Measurements from ENCODE around the gene SGK2.

Gene SGK2

DNA sequence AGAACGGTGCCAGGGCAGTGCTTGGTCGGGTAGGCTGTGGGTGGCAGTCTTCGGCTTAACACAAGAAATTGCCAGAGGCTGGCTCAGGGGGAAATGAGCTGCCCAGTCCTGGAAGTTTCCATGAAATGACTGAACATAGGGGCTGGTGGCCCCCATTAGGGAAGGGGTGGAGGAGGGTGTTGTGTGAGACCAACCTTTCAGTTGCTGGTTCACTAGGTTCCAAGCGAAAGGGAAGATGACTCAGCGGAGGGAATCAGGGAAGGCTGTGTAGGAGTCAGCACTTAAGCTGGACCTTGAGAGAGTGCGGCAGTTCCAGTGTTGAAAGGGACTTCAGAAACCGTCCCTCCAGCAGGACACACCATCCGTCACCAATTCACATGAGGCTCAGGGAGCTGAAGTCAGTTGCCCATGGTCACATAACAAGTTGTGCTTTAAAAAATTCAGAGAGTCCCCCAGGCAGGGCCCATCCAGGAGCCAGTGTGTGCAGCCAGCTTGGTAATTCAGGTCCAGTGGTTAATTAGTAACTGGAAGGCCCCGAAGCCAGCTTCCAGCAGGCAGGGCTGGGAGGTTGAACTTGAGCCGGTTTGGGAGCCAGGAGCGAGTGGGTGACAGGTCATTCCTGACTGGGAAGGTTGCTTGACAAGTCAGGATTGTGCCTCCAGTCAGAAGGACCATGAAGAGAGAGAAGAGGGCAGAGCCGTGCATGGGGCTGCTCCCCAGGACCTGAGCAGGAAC lies at the start of gene SGK2:
Gene SGK2, plus strand, starts transcription at position 616 of the 735 bp plus-strand sequence. CDS start 7,469 bp downstream, outside the sequence.
- FAIRE-seq, result no peak
- DNase-seq (ENCODE audit: insufficient read length, low spot score), result no peak

DNA sequence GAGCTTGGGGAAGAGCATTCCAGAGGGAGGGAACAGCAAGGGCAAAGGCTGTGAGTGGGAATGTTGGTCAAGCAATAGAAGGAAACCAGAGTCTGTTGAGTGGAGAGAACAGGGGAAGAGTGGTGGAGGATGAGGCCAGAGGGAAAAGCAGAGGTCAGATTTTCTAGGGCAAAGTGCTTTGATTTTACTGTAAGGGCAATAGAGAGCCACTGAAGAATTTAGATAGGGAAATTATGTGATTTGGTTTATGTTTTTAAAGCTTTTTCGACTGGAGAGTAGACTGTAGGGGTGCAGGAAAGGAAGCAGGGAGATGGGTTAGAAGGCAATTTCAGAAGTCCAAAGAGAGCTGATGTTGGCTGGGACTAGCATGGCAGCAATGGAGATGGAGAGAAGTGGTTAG lies 46.9 kb upstream of the SGK2 start:
- no peak for DNase-seq (ENCODE audit: insufficient read length, low spot score)
- no peak for FAIRE-seq

DNA sequence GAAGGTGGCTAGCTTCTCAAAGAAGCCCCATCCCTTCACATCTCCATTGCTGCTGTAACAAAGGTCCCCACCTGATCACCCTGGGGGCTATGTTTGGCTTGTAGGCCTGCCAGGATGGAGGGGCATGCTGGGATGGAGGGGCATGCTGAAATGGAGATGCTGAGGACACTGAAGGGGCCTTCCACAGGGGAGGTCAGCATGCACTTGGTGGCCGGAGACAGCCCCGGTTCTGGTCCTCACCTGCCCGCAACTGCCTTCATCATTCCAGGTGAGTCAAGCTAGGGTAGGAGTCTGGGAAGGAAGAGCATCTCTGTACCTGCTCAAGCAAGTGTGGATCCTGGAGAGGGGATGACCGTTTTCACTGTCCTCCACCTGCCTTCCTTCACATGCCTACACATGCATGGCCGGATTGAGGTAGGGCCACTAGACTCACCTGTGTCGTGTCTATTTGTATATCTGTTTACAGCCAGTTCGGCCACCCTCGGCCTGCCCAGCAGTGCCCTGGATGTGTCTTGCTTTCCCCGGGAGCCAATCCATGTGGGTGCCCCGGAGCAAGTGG lies 45.4 kb upstream of the SGK2 start:
- FAIRE-seq (no peak), DNase-seq (ENCODE audit: insufficient read length, low spot score) (no peak)

DNA sequence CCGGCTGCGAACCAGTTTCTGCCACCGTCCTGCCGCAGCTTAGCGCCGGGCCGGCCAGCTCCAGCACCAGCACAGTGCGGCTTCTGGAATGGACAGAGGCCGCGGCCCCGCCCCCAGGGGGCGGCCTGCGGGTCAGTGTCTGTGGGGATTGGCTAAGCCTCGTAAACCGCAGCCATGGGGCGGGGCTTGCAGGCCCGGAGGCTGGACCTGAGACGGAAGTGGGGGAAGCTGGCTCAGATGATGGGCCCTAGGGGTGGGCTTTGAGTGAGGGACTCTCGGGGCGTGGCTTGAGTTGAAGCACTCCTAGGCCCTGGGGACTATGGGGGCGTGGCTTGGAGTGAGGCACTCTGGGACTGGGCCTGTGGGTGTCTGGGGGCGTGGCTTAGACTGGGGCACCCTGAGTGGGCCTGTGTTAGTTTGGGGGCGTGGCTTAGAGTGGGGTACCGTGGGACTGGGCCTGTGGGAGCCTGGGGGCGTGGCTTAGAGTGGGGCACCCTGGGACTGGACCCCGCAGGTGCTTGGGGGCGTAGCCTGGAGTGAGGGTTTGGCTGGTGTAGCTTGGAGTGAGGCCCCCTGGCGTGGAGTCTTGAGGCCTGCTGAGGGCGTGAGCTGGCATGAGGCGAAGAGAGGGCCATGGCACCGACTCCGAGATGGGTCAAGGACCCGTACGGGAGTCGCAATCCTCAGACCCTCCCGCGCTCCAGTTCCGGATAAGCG lies 44.7 kb upstream of the SGK2 start:
- peak; percentile 66 for FAIRE-seq
- DNase-seq (ENCODE audit: insufficient read length, low spot score), result peak; percentile 91

DNA sequence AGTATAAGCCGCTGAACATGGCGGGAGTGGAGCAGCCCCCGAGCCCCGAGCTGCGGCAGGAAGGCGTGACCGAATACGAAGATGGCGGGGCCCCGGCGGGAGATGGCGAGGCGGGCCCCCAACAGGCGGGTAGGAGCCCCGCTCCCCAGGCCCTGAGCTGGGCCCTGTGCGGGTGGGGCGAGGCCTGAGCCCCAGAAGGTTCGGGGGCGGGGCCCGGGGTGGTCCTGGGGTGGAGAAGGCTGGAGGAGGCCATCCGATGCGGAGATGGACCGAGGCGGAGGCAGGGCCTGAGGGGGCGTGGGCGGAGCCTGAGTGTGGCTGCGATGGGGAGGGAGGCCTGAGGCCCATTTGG lies 44.2 kb upstream of the SGK2 start:
- no peak for DNase-seq (ENCODE audit: insufficient read length, low spot score)
- FAIRE-seq, result no peak

DNA sequence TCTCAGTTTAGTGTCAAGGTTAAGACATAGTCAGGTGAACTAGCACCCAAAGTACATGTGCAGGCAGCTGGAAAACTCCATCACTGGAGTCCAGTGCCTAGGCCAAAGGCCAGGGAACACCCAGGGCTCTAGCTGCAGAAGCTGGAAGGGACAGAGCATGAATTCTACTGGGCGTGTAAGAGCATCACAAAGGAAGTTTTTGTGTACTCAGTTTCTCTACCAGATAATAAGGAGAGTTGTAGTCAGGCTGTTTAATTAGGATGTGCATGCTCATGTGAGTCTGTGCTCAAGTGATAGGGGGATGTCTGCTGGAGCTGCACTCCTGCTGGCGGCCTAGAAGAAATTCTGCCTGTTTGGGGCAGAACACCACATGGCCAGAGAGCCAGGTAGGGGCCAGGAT lies 43.2 kb upstream of the SGK2 start:
- DNase-seq (ENCODE audit: insufficient read length, low spot score) (no peak), FAIRE-seq (no peak)

DNA sequence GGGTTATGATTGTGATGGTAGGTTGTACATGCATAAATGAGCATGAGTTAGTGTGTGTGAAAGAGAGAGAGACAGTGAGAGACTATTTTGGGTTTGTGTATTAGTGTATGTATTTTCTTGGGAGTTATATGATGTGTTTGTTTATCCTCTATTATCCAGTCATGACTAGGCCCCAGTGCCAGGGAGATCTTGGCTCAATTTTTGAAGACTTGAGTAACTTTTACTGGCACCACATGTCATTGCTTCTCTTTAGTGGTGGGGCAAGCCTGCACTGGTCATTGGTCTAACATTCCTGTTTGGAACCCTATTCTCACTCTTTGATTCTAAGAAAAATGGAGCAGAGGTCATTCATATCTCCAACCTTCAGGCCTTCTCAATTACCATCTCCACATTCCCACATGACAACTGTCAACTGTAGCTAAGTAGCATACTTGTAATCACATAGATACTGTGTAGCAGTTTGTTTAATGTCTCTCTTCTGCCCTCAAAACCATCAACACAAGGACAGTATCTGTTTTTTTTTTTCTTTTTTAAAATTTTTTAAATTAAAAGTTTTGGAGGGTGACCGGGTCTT lies 42.5 kb upstream of the SGK2 start:
- DNase-seq (ENCODE audit: insufficient read length, low spot score) (no peak), FAIRE-seq (no peak)

DNA sequence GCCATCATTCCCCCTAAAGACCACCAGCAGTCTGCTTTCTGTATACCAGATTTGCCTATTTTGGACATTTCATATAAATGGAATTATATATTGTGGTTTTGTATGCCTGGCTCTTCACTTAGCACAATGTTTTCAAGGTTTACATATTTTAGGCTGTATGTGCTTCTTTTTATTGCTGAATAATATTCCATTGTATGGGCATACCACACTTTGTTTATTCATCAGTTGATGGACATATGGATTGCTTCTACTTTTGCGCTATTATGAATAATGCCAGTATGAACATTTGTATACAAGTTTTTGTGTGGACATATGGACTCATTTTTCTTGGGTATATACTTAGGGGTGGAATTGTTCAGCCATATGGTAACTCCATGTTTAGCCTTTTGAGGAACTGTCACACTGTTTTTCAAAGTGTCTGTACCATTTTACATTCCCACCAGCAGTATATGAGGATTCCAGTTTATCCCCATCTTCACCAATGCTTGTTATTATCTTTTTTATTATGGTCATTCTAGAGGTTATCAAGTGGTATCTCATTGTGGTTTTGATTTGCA lies 38.7 kb upstream of the SGK2 start:
- DNase-seq (ENCODE audit: insufficient read length, low spot score) (no peak), FAIRE-seq (no peak)

DNA sequence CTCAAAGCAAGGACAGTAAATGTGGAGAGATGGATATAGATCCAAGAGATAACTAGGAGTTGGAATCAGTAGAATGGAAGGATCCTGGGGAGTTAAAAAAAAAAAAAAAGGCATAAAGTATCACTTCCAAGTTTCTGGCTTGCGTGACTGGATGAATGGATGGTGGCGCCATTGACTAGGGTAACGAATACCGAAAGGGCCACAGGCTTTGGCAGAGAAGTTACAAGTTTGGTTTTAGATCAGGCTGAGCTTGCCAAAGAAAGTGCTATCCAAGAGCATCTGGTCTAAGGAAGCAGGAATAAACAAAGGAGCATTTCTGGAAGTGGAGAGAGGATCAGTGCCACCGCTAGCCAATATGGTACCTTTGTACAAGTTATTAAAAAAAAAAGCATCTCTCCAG lies 33.8 kb upstream of the SGK2 start:
- no peak for FAIRE-seq
- DNase-seq (ENCODE audit: insufficient read length, low spot score), result no peak

DNA sequence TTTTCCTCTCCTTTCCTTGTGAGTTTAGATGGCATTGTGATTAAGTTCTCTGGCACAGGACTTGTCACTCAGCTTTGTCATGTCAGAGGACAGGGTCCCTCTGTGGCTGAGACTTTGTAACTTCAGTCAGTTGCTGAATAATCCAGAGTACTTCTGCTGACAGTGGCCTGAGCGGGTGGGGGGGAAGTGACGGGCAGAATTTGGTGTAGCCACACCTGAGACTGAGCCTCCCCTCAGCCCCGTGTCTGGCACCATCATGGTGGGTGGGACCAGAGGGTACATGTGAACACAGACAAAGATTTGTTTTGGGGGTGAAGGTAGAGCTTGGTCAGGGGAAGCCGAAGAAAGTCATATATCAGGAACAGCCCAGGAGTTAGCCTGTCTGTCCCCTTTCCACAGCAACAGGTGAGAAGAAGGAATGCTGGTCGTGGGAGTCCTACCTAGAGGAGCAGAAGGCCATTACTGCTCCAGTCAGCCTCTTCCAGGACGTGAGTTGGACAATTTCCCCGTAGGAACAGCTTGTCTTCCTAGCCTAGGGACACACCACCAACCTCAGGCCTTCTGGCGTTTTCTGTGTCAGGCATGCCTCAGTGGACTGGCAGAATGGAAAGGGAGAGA lies 30.5 kb upstream of the SGK2 start:
- no peak for FAIRE-seq

DNA sequence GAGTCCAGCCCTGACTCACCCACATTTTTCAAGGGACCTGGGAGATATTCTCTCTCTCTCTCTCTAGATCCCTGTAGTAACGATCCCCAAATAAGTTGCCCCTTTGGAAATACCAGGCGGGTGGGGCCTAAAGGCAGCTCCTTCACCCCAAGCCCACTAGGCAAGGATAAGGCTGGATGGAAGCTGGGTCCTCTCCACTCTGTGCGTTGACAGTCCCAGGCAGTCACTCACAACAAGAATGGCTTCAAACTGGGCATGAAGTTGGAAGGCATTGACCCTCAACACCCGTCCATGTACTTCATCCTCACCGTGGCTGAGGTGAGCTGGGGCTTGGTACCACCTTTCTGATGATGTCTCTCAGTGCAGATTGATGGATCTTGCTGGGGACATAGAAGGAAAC lies 29.8 kb upstream of the SGK2 start:
- DNase-seq (ENCODE audit: insufficient read length, low spot score), result no peak
- FAIRE-seq, result no peak

More for the DNA sequence above, 30.5 kb upstream of the SGK2 start:
- DNase-seq (ENCODE audit: insufficient read length, low spot score), result no peak

DNA sequence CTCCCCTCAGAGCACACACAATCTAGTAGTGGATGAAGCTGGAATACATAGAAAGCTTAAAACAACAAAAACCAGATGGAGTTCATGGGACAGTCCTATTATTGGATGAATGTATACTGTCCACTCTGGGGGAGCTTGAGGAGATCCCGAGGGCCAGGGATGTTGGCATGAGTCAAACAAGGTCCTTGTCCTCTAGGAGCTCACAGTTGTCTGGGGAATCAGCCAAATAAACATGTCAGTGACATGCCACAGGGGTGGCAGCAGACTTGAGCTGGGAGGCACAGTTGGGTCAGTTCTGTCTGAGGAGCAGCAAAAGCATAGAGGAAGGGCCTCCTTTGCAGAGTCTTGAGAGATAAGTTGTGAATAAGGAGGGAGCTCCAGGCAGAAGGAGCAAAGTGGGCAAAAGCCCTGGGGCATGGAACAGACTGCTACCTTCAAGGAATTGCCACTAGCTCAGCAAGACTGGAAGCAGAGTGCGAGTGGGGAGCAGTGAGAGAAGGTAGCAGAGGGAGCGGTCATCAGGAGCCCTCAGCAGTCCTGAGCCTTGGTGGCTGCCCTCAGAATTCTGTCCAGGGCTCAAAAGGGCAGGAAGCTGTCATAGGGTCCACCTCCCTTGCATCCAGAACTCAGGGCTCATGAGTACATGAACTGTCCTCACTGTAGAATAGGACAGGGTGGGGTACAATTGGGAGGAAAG lies 29.2 kb upstream of the SGK2 start:
- FAIRE-seq, result no peak
- DNase-seq (ENCODE audit: insufficient read length, low spot score), result no peak

DNA sequence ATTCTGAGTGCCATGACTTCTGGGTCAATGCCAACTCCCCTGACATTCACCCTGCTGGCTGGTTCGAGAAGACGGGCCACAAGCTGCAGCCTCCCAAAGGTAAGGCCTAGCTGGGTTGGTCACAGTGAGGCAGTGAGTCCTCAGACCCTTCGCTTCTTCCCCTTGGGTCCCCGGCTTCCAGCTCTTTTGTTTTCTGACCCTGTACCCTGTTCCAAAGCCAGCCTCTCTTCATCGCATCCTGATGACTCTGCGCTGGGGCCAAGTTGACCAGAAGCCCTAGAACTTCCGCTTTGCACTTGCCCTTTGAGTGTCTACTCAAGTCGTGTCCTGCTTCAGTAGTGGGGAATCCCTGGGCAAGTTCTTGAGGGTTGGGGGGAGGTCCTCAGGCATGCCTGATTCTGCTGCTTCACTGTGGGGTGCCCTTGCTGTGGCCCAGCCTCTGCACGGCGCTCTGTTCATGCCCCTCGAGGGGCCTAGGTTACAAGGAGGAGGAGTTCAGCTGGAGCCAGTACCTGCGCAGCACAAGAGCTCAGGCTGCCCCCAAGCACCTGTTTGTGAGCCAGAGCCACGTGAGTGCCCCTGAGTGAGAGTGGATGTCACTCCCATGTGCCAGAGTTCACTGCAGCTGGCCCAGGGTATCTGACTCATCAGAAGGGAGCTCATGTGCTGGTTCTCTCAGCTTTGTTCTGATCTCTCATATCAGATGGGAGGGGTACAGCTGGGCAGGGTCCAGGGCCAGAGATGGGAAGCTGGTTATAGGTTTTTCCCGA lies 28.3 kb upstream of the SGK2 start:
- FAIRE-seq, result no peak
- no peak for DNase-seq (ENCODE audit: insufficient read length, low spot score)

DNA sequence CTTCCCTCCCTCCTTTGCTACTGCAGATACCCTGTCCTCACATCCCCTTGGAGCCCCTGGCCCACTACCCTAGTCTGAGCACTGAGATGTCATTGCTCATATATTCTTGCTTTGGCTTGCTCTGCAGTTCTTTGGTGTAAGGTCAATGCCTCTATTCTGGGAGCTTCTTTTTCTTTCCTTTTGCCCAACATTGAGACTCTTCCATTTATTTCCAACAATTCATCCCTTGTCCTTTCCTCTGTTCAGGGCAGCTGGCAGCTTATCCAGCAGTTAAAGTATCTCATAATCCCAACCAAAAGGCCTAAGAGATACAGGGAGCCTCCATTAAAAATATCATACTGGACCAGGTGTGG lies 27.8 kb upstream of the SGK2 start:
- DNase-seq (ENCODE audit: insufficient read length, low spot score) (no peak), FAIRE-seq (no peak)

DNA sequence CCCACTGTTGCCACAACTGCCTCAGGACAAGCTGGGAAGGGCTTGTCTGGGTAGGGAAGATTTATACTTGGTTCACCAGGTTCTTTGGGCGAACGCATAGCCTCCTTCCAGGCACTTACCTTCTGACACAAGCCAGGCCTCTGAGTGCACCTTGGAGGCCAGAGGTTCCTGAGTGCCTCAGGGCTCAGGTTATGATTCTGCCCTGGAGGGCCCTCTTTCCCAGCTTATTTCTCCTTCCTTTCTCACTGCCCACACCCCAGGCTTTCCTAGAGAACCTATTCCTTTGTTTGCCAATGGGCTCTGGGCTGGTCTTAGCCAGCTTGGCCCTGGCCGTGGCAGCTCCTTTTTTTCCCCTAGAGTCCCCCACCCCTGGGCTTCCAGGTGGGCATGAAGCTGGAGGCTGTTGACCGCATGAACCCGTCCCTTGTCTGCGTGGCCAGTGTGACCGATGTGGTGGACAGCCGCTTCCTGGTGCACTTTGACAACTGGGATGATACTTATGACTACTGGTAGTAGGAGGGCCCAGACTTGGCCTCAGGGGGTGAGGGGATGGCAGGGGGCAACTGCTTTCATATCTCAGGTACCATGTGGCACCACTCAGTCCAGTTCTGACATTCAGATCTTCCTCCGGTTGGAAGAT lies 26.3 kb upstream of the SGK2 start:
- no peak for FAIRE-seq

DNA sequence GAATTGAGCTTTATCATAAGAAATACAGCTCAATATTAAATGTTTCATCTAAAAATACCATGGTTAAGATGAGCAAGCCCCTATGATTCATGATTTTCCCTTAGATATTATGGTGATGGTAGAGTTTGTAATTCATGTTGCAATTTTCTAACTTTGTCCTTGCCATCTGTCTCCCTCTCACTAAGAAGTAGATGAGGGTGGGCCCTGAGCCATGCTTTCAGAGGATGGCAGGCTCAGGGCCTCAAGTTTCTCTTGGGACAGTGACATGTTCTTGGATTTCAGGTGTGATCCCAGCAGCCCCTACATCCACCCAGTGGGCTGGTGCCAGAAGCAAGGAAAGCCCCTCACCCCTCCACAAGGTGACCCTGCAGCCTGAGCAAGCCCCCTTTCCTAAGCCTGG lies 25.8 kb upstream of the SGK2 start:
- no peak for FAIRE-seq
- no peak for DNase-seq (ENCODE audit: insufficient read length, low spot score)

More for the DNA sequence above, 26.3 kb upstream of the SGK2 start:
- DNase-seq (ENCODE audit: insufficient read length, low spot score), result no peak

DNA sequence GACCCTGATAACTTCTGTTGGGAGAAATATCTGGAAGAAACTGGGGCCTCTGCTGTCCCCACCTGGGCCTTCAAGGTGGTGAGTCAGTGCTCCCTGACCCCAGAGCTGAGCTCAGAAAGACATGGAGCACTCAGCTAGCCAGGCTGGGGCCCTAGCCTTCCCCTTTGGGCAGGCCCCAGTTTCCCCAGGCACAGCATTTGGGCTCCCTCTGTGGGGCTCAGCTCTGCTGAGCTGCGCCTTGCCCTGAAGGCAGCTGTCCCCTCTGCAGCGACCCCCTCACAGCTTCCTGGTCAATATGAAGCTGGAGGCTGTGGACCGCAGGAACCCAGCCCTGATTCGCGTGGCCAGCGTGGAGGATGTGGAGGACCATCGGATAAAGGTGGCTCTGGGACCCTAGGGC lies 24.8 kb upstream of the SGK2 start:
- FAIRE-seq (no peak), DNase-seq (ENCODE audit: insufficient read length, low spot score) (no peak)

DNA sequence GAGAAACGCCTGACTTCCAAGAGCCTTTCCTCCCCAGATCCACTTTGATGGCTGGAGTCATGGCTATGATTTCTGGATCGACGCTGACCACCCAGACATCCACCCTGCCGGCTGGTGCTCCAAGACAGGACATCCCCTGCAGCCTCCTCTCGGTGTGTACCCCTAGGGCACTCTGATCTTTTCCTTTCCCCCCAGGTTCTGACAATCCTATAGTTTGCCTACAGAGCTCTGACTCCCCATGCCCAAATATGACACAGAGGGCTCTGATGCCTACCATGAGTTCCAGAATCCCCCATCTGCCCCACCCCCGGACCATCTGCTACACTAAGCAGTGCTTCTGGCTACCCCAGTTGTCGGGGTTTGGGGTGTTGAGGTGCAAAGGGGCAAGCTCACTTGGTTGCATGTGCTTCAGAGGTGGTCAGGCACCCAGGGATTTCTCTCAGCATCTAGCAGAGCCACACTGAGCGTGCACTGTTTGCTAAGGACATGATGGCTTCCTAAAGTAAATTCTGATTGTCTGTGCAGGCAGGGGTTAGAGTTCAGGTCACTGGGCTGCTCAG lies 24.0 kb upstream of the SGK2 start:
- DNase-seq (ENCODE audit: insufficient read length, low spot score) (no peak), FAIRE-seq (no peak)

DNA sequence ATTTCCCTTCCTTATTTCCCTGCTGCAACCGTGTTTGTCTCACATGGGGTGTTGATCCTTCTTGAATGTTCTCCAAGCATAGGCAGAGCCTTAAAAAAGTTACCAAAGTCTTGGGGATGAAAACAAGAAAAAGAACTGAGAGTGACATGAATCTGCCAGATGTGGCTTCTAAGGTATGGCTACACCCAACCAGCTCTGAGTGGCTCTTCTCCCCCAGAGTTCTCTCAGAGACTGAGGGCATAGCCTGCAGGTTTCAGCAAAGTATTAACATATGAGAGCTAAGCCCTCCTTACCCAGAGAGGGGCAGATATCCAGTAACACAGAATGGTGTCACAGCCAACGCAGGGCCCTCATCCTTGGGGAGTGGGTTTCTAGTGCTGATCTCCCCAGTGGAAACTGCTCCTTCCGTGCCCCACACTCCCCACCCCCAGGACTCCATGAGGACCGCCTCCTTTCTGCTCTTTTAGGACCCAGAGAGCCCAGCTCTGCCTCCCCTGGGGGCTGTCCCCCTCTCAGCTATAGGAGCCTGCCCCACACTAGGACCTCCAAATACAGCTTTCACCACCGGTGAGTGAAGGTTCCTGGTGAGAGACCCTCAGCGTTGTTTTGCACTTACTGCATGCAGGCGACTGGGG lies 23.3 kb upstream of the SGK2 start:
- FAIRE-seq, result no peak

More for the DNA sequence above, 23.3 kb upstream of the SGK2 start:
- no peak for DNase-seq (ENCODE audit: insufficient read length, low spot score)
